Heart left ventricle (tissue), 13 donors: ENCODE data around the gene DDX51.

ENCODE experiments used
- CTCF ChIP-seq, 12 donors: fragments of 200-600 bp; sonication (generic) in 4 of 12; IDR thresholded peaks; one replicate each; pipeline versions ENCODE4 v1.5.0 to v1.8.0; 2018 to 2022; ENCODE audit warnings: antibody characterized with exemption in 12 of 12, mild to moderate bottlenecking in 5 of 12
- POLR2A ChIP-seq, 2 donors: fragments of 450-650 bp; IDR thresholded peaks; one replicate each; pipeline ENCODE4 v1.6.1; 2017; ENCODE audit warnings: antibody characterized with exemption in 2 of 2, mild to moderate bottlenecking in 2 of 2, moderate library complexity in 2 of 2
- donor health status: ischemic (EF 13 %, LVEDD 7.1; RV severe dilation, severe dysfunction).
- donor health status: DM: no; HTN: yes; CAD: no.
- donor health status: DM: no; HTN: no; CAD: no.
- donor health status: ischemic (EF 25% LVEDD 6.9; RV normal size, moderate dysfunction).
- donor health status: ischemic (EF 25% LVEDD 5.7; RV mildly dilated, moderate dysfunction).
- donor health status: ischemic (EF 35%, LVEDD 5.7; RV mildly dilated, moderate dysfunction).
- donor health status: nonischemic (EF 11% LVEDD 7.7; RV severe dilation, severe dysfunction).
- donor health status: DM: yes; HTN: yes; CAD: no.
- donor health status: PGD.
- donor health status: ischemic (EF 29% LVEDD 5.4; RV normal size, mild dysfunction).
- donor health status: nonischemic (EF 23%, LVEDD 6.1; RV moderate dilation, normal function).

- TF ChIP-seq POLR2A (IDR thresholded peaks at IDR 0.05), result no peak
- TF ChIP-seq CTCF (IDR thresholded peaks at IDR 0.05), result no peak
Measured at GRCh38 chr12:132155771-132156572, 11.9 kb upstream of the DDX51 start.
